Ishikawa (cell line): ENCODE results near the gene LHCGR.

Experiments
- CEBPB ChIP-seq: IDR thresholded peaks from 2 replicates; pipeline ENCODE4 v1.6.1; 2012
- YY1 ChIP-seq: IDR thresholded peaks from 2 replicates; pipeline ENCODE4 v1.6.1; 2012; ENCODE audit warnings: low read depth

DNA sequence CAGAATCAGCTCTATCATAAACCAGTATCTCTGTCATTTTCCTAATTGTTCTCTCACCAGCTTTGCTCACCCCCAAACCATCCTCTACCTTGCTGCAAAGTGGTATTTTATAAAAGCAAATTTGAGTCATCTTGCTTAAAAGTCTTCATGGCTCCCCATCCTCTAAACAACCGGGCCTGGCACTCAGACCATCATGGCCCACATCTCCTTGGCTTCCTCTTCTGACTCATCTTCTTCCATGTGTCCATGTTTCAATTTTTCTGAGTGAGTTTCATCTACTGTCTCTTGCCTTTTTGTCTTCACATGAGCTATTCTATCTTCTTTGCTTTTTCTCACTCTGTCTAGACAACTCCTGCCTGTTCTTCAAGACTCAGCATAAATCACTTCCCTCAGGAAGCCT is 58.6 kb downstream of the LHCGR start:
- TF ChIP-seq CEBPB (no peak), YY1 (no peak)
